ENCODE data around the gene CPEB4. TPM values are rescaled to one million over a fixed set of nuclear protein-coding genes. Genes with fewer than 3 reads are reported as not detected.

CPEB4 gene
- total RNA-seq, 2 experiments from 2014 or later, result 17.3 to 19.5 TPM

DNA sequence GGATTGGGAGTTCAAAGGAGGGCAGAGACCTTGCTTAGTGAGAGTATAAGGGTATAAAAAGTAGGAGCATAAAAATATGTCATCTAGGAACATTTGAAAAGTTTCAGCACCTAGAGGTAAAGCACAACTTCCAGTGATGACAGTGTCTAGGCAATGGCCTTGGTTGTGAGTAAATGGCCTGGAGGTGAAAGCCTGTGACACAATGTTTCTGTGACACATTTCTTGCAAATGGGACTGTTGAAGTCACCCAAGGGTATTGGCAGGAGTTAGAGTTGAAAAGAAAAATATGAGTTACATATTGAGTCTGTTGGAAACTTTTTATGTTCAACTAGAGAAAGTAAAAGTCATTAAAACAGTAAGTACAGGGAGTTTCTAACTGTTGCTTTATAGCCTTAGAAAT lies 115.6 kb downstream of the CPEB4 start:
- Mint-ChIP-seq H3K36me3 (ENCODE audit: low read depth) (no peaks in the 10 kb centered on the region), H3K4me1 (no peaks in the 10 kb centered on the region), H3K27me3 (peaks cover 31% of the 10 kb centered on the region), H3K27ac (no peak overlapping the region), H3K9me3 (no peaks in the 10 kb centered on the region), H3K4me3 (no peak overlapping the region)
- DNase-seq, result no peak
- POLR2A ChIA-PET, result no interaction called here
- CTCF ChIA-PET, result no interaction called here

DNA sequence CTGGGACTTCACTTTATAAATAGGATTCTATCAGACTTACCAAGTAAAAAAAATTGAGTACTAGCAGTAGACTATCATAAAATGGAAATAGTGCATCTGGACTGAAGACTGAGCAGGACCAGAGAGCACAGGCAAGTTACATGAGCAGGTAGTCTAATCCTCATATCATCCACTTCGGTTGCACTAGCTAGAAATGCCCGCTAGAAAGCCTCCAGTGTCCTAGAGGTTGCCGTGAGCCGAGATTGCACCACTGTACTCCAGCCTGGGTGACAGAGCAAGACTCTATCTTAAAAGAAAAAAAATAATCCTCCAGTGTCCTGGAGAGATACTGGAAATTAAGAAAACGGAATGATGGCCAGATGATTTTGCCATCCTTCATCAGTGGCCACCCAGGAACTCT lies 120.8 kb downstream of the CPEB4 start:
- Mint-ChIP-seq H3K4me3 (no peak overlapping the region), H3K27ac (no peak overlapping the region), H3K27me3 (peaks cover 7% of the 10 kb centered on the region), H3K4me1 (peaks cover 4% of the 10 kb centered on the region), H3K9me3 (no peaks in the 10 kb centered on the region), H3K36me3 (ENCODE audit: low read depth) (no peaks in the 10 kb centered on the region)
- POLR2A ChIA-PET, result no interaction called here
- no peak for DNase-seq
- CTCF ChIA-PET, result interaction anchor here (0.7 to 1.5 kb wide), 2 partner anchors 139 to 393 kb away, joined by 3 read pairs; no protein-coding TSS in a partner anchor

GRCh38 chr5:174010365-174010764 lies 122.2 kb downstream of the CPEB4 start:
- Mint-ChIP-seq H3K27me3 (peaks cover 4% of the 10 kb centered on the region), H3K9me3 (no peaks in the 10 kb centered on the region), H3K4me3 (no peak overlapping the region), H3K27ac (no peak overlapping the region), H3K4me1 (peaks cover 4% of the 10 kb centered on the region), H3K36me3 (ENCODE audit: low read depth) (no peaks in the 10 kb centered on the region)
- ChIA-PET POLR2A (no interaction called here), CTCF (interaction anchor here (0.7 to 1.5 kb wide), 3 partner anchors 25 to 394 kb away, joined by 3 to 4 read pairs (median 3); no protein-coding TSS in a partner anchor)
- no peak for DNase-seq

DNA sequence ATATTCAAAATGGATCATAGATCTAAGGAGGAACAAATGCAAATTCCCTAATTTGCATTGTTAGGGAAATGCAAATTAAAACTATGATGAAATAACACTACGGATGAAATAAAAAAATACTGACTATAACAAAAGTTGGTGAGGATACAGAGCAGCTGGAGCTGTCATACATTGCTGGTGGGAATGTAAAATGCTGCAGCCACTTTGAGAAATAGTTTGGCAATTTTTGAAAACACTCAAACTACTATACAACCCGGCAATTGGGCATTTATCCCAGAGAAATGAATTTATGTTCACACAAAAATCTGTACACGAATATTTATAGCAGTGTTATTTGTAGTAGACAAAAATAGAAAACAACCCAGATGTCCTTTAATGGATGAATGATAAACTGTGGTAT lies 123.3 kb downstream of the CPEB4 start:
- Mint-ChIP-seq H3K27ac (no peak overlapping the region), H3K27me3 (no peaks in the 10 kb centered on the region)
- CTCF ChIA-PET, result no interaction called here

More for the DNA sequence above, 123.3 kb downstream of the CPEB4 start:
- Mint-ChIP-seq H3K4me1 (peaks cover 4% of the 10 kb centered on the region), H3K9me3 (no peaks in the 10 kb centered on the region), H3K4me3 (no peak overlapping the region), H3K36me3 (ENCODE audit: low read depth) (no peaks in the 10 kb centered on the region)
- DNase-seq, result no peak
- POLR2A ChIA-PET, result no interaction called here

Other genes with a start within 250 kb of the CPEB4 start
- not detected for gene C5orf47, start 100.8 kb downstream of the CPEB4 start, total RNA-seq
- gene NSG2, start 157.4 kb downstream of the CPEB4 start, total RNA-seq, result not detected

All from activated CD4-positive, alpha-beta memory T cell treated with anti-CD3 and anti-CD28 coated beads, Interleukin-2, amount 10 ng/mL, durations not matched to agents 7 days and 5 days (primary cell).